D341Med (cell line): ENCODE measurements around the gene NHLRC2.
"Not testable (repeated sequence)": the region's sequence is repeated elsewhere in the genome, so short reads cannot be mapped to it uniquely, and the experiment has no call there.

Experiments used
- DNase-seq: peaks from one replicate; pipeline ENCODE4 v3.0.0; 2012; ENCODE audit warnings: low spot score

The NHLRC2 gene

DNA sequence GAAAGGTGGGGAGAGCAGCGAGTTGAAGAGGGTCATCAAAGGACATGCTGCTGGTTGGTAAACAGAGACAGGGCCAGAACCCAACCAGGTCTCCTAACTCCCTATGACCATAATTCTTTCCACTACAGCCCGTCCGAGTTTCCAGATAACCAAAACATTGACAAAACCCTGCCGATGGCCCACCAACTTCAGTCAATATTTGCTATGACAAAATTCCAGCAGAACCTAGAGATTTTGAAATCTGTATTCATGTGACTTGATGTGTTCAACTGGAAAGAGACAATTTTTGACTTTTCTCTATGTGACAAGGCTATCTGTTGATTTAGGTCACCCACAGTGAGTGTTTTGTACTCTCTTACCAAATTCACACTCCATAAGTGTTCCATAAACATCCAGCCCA, 86.7 kb downstream of the NHLRC2 start:
- DNase-seq: no peak

DNA sequence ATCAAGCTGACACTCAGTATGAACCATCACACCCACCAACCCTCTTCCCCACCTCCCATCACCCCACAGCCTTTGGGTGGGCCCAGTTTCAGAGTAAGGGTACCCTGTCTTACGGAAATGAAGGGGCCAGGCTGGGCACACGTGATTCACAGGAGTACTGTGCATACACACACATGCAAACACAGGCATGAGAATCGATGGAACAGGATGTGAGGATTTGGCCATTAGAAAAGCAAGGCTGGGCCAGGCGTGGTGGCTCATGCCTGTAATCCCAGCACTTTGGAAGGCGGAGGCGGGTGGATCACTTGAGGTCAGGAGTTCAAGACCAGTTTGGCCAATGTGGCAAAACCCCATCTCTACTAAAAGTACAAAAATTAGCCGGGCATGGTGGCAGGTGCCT, 88.7 kb downstream of the NHLRC2 start:
- DNase-seq: not testable (repeated sequence)

DNA sequence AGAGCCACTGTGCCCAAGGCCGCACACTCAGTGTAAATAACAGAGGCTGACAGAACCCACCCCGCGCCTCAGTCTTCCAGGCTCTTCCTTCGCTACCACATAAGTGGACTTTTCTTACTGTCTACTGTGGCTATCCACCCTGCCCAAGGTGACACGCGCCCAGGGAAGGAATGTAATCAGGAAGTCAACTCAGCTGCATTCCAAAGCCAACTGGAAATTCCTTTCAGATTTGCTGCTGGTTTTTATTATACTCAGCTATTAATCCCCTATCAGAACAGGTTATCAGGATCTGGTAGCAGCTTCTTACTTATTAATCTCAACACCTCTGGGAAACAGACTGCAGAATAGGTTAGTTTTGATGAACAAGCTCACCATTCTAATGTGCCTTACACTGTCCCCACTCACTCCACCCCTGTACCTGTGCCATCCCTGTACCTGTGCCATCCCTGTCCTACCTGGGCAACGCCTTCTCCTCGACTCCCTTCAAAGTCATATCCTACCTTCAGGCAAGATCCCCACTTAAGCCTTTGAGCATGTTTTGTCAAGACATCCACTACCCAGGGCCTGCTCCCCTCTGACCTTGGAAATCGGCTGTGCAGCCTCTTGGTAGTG, 90.7 kb downstream of the NHLRC2 start:
- DNase-seq: no peak

DNA sequence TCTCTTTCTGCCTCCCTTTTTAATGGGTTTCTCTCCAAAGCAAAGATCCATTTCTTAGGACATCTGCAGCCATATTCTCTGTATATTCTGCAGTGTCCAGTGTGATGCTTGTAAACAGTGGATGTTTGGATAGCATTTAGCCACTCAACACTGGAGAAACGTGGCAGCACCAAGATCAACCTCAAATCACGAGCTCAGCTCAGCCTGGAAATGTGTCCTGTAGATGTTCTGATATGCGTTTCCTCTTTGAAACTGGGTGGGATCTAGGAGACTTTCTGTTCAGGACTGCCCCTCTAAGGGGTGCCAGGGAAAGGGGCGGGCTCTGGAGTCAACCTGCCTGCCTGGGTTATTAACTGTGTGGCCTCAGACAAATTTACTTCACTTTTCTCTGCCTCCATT, 91.2 kb downstream of the NHLRC2 start:
- DNase-seq: no peak

DNA sequence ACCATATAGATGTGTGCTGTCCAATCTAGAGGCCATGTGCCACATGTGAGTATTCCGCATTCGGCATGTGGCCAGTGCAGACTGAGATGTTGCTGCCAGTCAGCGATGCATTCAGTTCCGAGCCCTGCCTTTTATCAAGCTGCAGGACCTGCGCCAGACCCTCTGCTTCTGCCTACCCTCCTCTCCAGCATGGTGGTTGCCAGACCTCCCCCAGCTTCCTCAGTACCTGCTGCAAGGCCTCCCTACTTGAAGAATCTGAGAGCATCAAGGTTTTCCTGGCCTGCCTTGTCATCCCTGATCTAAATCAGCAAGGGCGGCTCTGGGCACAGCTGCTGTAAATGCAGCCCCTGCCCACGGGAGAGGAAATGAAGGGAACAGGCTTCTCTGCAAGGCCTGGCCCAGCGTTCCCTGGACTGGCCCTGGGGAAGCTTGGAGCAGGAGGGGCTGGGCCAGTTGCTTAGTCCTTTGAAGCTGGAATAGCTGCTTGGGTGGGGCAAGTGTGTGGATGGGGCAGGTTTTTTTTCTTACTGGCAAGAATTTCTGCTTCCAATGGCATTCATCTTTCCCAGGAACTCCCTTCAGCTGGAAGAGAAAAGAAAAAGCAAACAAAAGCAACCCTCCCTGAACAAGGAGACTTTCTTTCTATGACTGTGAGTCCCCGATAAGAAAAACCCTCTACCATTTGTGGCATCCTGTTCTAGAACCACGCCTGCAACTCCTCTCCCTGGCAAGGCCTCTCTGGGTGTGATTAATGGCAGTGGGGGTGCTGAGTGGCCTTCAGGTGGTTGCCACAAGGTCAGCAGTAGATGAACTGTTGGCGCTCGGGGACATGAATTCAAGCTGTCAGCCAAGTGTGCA, 93.0 kb downstream of the NHLRC2 start:
- DNase-seq: no peak

DNA sequence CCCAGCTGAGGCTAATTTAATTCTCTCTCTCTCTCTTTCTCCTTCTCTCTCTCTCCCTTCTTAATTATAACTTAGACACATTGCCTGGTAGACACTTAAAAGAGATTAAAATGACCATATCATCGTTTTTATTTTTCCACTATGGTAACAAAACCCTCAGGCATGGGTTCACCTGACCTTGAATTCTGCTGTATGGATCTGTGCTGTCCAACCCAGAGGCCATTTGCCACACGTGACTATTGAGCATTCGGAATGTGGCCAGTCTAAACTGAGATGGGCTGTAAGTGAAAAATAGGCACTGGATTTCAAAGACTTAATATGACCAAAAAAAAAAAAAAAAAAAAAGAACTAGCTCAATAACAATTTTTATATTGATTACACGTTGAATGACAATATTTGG, 93.6 kb downstream of the NHLRC2 start:
- DNase-seq: no peak

DNA sequence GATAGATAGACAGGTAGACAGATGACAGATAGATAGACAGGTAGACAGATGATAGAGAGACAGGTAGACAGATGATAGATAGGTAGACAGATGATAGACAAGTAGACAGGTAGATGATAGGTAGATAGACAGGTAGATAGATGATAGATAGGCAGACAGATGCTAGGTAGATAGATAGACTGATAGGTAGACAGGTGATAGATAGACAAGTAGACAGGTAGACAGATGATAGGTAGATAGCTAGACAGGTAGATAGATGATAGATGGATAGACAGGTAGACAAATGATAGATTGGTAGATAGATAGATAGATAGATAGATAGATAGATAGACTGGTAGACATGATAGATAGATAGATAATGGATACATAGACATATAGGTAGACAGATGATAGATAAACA, 95.8 kb downstream of the NHLRC2 start:
- DNase-seq: no peak

DNA sequence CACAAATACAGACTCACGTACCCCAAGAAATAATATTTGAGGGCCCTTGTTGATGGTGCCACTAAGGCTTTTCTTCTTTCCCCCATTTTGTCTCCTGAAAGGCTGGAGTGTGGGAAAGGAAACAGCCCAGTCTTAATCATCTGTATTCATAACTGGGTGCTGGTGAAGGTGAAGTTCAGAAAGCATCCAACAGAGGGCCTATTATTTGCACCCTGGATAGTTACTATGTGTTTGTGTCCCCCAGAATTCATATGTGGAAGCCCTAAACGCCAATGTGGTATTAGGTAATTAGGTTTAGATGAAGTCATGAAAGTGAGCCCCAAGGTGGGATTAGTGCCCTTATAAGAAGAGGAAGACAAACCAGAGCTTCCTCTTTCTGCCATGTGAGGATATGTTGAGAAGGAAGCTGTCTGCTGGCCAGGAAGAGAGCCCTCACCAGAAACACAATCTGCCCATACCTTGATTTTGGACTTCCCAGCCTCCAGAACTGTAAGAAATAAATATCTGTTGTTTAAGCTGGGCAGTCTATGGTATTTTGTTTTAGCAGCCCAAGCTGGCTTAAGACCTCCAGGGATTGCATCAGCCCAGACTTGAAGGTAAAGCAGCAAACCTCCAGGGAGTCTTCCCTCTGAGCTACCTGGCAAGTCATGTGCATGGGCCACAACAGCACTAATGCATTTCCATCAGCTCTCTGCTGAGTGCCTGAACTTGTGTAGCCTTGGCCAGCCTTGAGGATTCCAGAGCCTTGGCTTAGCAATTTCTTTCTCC, 99.2 kb downstream of the NHLRC2 start:
- no peak for DNase-seq

DNA sequence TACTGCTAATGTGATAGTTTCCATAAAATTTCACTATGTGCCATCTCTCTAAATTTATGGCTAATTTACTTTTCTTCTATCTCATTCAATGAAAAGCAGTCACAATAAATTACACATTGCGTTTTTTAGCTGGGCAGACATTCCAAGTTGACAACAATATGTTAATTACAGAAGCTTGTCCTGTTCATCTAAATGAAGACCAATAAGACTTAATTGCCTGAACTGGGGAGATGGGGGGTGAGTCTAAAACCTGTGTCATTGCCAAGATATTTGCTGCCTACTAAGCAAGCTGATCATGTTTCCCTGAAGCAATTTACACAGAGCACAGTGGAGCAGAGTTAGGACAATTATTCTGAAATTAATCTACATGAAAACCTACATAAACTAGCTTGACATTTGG, 99.9 kb downstream of the NHLRC2 start:
- DNase-seq: no peak

DNA sequence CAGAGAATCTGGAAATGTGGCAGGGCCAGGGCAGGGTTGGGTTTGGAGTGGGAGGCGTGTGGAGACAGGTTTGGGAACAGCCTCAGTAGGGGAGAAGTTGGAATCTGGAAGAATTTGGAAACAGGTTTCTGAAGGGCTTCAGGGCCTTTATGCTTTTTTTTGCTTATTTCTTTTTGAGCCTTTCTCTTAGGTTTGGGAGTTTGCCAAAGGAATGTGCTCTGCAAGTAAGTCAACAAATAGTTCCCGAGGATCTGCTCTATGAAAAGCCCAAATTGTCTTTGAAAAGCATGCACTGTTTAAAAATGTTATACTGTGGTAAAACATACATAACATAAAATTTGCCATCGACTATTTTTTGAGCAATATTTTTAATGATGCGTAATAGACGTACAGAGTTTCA, 102.6 kb downstream of the NHLRC2 start:
- DNase-seq: no peak

DNA sequence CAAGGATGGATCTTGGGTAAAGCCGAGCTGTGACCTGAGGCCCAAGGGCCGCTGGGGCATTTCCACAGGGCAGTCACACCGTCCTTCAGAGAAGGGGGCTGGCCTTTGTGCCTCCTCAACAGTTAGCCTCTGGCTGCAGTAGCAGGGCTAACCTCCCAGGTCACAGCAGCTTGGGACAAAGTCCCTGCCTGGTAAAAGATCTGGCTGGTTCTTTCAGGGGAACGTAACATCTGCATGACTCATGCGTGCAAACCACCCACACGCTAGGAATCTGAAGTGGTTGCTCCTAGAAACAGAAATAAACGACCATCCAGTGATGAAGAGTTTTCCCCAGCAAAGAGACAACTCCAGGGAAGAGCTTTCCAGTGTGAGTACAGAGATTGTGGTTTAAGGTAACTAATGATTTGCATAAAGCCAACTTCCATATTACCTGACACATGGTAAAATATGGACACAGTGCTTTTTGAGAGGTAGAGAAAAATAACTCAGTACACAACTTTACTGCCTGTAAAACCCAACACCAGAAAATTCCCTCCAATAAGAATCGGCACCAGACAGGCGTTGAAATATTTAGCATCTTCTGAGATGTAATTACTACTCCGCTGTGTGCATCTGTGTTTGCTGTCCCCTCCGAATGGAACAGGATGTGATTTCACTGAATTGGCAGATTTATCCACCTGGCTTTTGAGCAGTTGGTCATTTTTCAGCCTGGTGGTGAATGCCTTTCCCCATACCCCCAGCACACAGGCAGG, 104.3 kb downstream of the NHLRC2 start:
- no peak for DNase-seq

DNA sequence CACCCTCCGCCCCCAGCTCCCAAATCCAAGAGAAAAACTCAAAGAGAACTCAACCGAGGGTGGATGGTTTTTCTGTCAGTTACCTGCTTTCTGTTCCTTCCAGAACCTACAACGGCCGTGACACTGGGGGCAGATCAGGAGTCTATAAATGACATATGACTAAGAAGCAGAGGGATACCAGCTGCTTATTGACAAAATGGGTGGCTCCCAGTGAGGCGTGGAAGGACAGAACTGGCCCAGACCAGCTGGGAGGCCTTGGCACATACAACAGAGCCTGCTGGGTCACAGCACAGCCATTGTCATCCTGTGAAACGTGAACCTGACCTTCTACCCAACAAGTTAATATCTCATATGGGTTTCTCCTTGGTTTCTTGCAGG, 104.9 kb downstream of the NHLRC2 start:
- no peak for DNase-seq

DNA sequence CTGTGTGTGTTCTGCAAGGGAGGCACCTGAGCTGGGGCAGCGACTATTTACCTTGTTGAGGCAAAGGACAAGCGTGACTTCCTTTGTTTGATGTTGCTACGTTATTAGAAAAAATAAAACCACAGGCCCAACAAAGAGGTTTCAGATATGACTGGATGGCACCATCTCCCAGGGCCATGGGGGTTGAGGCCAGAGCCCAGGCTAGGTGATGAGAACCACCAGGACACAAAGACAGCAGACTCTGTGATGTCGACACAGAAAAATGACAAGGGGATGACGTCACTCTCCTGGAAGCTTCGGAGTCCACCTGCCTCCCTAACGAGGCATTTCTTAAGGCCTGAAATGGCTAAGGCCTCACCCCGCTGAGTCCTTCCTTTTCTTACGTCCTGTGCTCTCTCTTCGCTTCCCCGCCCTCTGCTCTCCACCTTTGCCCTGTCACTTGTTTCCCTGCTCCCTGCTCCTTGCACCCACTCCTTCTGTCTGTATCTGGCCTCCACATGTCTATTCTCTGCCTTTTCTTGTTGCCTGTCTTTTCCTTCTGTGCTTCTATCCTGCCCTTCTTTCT, 106.2 kb downstream of the NHLRC2 start:
- no peak for DNase-seq

DNA sequence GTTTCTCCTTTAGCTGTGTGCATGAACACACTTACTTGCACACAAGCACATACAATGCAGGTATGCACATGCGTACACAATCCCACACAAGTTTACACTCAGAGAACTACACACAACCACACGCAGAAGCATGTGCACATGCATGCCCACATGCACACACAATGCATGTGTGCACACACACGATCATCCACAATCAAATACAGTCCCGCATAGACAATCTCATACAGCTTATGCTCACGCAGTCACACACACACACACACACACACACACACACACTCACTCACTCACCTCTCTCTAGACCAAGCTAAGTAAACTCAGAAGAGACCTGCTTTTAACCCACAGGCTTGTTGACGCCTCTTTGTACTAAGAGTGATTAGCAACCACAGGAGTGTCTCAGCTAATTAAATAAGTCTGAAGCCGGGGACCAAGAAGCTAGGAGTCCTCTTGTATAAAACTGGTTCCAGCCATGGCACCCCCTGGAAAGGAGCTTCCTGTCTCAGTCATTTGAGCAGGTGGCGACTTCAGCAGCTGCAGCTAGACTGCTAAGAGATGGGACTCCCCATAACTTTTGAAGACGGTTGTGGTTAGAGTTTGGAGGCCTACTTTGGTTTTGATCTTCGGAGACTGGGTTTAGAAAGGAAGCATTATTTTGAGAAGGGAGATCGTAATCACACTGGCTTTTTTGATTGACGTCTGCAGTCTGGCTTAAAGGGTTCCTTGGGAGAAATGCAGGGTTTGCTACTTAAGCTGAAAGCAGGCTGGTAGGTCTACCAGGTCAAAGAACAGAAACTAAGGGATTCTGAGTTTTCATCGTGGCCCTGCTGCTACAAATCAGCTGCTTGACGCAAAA, 106.9 kb downstream of the NHLRC2 start:
- no peak for DNase-seq

DNA sequence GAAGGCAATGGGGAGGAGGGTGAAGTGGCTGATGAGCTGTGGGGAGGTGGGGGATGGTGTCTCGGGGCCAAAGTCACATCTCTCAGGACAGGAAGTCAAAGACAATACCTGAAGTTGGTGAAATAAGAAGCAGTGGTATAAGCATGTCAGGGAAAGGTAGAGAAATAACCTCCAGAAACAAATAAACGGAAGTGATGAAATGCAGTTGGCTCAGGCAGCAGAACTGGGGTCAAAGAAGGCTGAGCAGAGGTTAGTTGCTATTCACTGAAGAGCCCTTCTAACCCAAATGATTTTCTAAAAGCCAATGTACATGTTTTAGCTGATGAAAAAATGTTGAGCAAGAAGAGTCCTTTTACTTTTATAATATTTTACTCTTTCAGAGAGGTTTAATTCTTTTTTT, 110.6 kb downstream of the NHLRC2 start:
- DNase-seq: no peak

DNA sequence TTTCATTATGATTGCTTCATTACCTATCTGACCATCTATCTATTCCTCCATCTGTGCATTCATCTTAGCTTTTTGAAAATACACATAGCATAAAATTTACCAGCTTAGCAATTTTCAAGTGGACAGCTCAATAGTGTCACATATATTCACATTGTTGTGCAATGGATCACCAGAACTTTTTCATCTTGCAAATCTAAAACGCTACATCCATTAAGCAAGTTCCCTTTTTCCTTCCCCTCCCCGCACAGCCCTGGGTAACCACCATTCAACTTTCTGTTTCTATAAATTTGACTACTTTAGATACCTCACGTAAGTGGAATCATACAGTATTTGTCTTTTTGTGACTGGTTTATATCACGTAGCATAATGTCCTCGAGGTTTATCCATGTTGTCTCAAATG, 111.2 kb downstream of the NHLRC2 start:
- no peak for DNase-seq
